Middle frontal gyrus (tissue), 1 donor: ENCODE measurements around the gene DNAJB1.
"Not testable (repeated sequence)": the region's sequence is repeated elsewhere in the genome, so short reads cannot be mapped to it uniquely, and the experiment has no call there.

Source experiments
- DNase-seq: peaks from one replicate; pipeline ENCODE4 v3.0.0-alpha.2; 2015; ENCODE audit warnings: low spot score; ENCODE audit errors: extremely low spot score

DNAJB1 gene

DNA sequence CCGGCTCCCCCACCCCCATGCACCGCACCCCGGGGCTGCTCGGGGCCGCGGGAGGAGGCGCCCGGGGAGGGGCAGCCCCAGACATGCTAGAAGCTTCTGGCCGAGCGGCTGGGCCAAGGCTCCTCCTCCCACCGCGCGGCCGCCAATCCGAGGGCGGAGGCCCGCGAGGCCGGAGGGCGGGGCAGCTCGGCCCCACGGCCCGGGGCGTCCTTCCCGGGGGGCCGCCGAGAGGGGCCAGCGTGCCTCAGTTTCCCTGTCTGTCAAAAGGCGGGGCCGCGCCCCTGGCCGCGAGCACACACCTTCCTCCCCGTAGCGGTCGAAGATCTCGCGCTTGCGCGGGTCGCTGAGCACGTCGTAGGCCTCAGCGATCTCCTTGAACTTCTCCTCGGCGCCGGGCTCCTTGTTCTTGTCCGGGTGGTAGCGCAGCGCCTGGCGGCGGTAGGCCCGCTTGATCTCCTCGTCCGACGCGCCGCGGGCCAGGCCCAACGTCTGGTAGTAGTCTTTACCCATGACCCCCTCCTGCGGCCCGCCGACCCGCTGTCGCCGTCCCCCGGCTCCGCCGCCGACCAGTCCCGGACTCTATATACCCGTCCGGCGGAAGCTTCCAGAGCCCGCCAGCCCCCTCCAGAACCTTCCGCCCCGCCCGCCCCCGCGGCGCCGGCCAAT, at the start of gene DNAJB1:
TSS of gene DNAJB1 (minus strand) at position 558 of the 666 bp plus-strand sequence. CDS start at position 510, 48 bp downstream.
- peak; percentile 74 for DNase-seq

DNA sequence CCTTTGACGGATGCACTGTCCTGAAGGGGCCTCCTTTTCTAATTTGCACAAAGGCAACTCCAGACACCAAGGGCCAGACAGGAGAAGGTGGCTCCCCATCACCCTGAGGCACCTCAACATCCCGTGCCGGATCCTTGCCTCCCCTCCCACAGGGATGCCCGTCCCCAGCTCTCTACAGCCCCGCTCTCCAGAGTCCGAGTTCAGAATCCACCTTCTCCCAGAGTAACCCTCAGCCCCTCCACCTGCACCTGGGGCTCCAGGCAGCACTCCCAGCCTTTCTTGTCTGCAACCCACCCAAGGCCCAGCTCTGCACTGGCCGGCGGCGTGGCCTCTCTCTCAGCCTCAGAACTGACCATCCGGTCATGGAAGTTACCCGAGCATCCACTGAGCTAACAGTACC, 48.9 kb upstream of the DNAJB1 start:
- no peak for DNase-seq

- DNase-seq, result no peak
Measured at GRCh38 chr19:14566712-14567077, 48.5 kb upstream of the DNAJB1 start.

DNA sequence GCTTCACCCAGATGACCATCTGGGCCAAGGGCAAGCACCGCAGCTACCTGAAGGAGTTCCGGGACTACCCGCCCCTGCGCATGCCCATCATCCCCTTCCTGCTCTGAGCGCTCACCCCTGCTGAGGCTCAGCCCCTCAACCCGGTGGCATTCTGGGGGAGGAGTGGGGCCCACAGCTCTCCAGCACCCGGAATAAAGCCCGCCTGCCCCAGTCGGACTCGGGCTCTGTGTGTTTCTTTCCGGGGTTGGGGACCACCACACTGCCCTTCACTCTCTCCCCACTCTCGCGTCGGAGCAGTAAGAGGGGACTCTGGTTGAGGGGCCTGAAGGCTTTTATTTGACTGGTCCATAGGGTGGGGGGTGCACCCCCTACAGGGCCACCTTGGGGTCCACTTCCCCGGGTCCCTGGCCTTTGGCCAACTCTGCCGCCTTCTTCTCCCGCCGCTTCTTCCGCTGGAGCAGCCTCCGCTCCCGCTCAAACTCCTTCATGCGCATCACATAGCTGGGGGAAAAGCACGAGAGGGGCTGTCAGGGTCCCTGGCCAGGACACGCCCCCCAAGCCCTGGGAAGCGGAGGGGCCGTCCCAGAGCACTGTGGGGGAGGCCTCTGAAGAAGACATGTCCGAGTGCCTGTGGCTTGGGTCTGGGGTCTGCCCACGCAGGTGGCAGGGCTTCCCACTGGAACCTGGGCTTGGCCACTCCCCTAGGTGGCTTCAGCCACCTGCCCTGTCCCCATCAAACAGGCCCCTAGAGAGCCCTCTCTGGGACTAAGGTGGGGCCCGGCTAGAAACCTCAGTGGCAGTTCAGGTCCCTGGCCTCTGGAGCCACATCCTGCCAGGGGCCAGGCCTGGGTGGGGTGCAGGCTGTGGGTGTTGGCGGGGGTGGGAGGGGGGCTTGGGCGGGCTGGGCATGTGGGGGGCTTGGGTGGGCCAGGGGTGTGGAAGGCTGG, 47.8 kb upstream of the DNAJB1 start:
- no peak for DNase-seq

- DNase-seq, result no peak
Measured at GRCh38 chr19:14565298-14565679, 47.1 kb upstream of the DNAJB1 start.

- not testable (repeated sequence) for DNase-seq
Measured at GRCh38 chr19:14564652-14565297, 46.6 kb upstream of the DNAJB1 start.

- DNase-seq, result no peak
Measured at GRCh38 chr19:14563989-14564651, 45.9 kb upstream of the DNAJB1 start.

GRCh38 chr19:14563590-14563926, 45.4 kb upstream of the DNAJB1 start:
- DNase-seq, result no peak

DNA sequence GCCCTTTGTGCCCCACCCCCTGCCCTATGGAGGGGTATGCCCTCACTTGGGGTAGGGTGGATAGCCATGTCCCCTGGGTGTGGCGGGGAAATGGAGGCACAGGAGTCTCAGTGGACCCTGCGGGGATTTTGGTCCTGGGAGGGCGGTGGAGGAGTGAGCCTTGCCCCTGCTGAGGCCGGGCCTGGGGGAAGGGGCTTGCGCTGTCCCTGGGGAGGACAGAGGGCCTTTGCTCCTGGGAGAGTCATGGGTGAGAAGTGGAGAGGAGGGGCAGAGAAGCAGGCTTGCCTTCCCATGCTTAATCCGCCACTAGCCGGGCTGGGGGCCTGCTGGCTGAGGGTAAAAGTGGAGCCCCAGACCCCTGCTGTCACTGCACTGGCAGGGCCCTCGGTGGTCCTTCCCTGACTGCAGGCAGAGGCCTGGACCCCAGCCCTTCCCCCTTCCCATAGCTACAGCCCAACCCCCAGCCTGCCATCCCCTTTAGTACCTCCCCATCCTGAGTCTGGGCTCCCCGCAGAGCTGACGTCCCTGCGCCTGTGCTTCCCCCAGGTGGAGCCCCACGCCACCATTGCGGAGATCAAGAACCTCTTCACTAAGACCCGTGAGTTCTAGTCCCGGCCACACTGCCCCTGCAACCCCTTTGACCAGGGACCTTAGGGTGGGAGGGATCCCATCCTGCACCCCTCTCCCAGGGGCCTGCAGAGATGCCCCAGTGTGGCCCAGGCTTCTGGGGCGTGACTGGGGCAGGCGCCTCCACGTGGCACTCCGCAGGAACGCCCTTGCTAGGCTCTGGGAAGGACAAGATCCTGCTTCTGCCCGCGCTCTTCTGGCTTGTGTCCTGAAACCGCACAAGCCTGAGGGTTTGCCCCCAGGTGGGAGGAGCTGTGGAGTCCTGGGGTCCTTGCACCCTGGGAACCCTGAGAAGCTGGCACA, 44.7 kb upstream of the DNAJB1 start:
- no peak for DNase-seq

- no peak for DNase-seq
Measured at GRCh38 chr19:14561847-14562351, 43.7 kb upstream of the DNAJB1 start.

- DNase-seq, result no peak
Measured at GRCh38 chr19:14561249-14561648, 43.1 kb upstream of the DNAJB1 start.

GRCh38 chr19:14560776-14561108, 42.5 kb upstream of the DNAJB1 start:
- no peak for DNase-seq

GRCh38 chr19:14559916-14560775, 41.9 kb upstream of the DNAJB1 start:
- DNase-seq, result no peak

DNA sequence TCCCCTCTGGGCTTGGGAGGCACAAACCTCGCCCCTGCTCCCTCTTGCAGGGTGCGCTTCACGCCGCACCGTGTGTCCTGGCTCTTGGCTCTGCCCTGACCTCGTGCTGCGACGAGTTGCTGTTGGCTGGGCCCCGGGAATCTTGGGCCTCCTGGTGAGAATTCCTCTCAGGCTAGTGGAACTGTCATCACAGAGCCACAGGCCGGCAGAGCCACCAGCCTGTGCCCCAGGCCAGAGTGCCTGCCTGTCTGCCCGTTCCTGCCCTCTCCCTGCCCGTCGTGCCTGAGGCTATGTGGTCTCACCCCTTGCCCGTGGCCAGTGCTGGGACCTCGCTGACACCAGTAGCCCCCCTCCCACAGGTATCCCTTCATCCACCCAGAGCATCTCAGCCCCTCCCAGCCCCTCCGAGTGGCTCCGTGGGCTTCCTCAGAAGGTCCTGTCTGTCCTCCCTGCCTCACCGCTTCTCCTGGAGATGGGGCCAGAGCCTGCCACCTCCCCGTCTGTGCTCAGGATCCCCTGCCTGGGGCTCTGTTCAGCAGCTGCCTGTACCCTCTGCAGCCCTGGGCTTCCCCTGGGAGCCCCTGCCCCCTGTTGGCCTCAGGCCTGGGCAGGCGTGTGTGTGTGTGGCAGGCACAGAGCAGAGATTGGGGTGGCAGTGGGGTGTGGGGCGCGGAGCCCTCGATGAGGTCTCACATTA, 40.3 kb upstream of the DNAJB1 start:
- DNase-seq, result no peak

DNA sequence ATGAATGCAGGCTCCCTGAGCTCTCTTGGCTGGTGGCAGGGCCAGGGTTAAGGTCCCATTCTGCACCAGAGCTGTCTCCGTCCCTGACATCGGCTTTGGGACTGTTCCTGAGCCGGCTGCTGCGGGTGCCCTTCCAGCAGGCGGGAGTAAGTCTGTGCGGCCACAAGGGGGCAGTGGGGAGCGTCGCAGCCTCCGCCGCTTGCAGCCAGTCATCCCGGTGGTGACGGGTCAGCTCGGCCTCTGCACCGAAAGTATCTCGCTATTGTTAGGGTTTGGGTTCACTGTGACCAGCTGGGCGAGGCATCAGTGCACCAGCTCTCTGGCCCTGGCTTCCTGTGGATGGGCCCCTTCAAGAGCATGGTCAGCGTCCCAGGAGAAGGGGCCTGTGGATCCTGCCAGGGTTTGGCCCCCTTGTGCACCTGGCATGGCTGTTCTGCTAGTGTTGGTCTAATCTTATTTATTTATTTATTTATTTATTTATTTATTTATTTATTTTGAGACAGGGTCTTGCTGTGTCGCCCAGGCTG, 38.5 kb upstream of the DNAJB1 start:
- DNase-seq, result peak; percentile 58

- DNase-seq, result no peak
Measured at GRCh38 chr19:14555918-14556661, 37.9 kb upstream of the DNAJB1 start.

- DNase-seq, result no peak
Measured at GRCh38 chr19:14554382-14554812, 36.2 kb upstream of the DNAJB1 start.

GRCh38 chr19:14553939-14554243, 35.7 kb upstream of the DNAJB1 start:
- DNase-seq, result no peak
